Measurements from ENCODE around the gene TRAK1. TPM values are rescaled to one million over a fixed set of nuclear protein-coding genes. Genes with fewer than 3 reads are reported as not detected.

TRAK1 gene
- total and polyA plus RNA-seq, 2 of the 4 experiments (the other 2 are of a cell fraction): 25.6 to 28.1 TPM

- in situ Hi-C loops (cut with MboI; ENCODE audit: low sequenced_read_pairs): no loop called here
- H2BK15ac ChIP-seq (ENCODE audit: low read depth, low read length): no peak overlapping the region
- no peaks in the 10 kb centered on the region for H3K9me3 ChIP-seq (ENCODE audit: control insufficient read depth, insufficient read depth, low read length)
- H3K36me3 ChIP-seq (ENCODE audit: control insufficient read depth, insufficient read depth, low read length): no peaks in the 10 kb centered on the region
- TF ChIP-seq NFE2L2 (IDR thresholded peaks at IDR 0.05; ENCODE audit: low read depth, low read length) (no peak), MAFK (IDR thresholded peaks at IDR 0.05; ENCODE audit: low read depth, low read length) (no peak), CEBPB (IDR thresholded peaks at IDR 0.05; ENCODE audit: low read depth, low read length) (peak; percentile 98), POLR2A (IDR thresholded peaks at IDR 0.05; ENCODE audit: low read depth, low read length) (no peak), FOS (IDR thresholded peaks at IDR 0.05; ENCODE audit: low read depth, low read length) (no peak), USF2 (IDR thresholded peaks at IDR 0.05; ENCODE audit: low read depth, low read length) (no peak), BHLHE40 (IDR thresholded peaks at IDR 0.05; ENCODE audit: low read depth, low read length) (no peak; the same call in 1 of the 2 replicates), MXI1 (IDR thresholded peaks at IDR 0.05; ENCODE audit: borderline replicate concordance, low read depth, low read length) (no peak), RAD21 (IDR thresholded peaks at IDR 0.05; ENCODE audit: low read length) (no peak)
- 0 out of 2 replicates have a peak overlapping the region, but pooled peaks have one; percentile 33 for H3K14ac ChIP-seq (replicated peaks; ENCODE audit: low read depth, low read length)
- POLR2A ChIA-PET (ENCODE audit: unreplicated experiment): interaction anchor here (0.6 kb wide), 1 partner anchor 40 kb away, joined by 4 read pairs; no protein-coding TSS in a partner anchor
- no peak overlapping the region for H2AK5ac ChIP-seq (ENCODE audit: low read depth, low read length)
- H3K79me1 ChIP-seq (ENCODE audit: low read depth in 1 of 2, low read length in 2 of 2): peaks cover 22 to 67% of the 10 kb centered on the region in 2 experiments; a peak in 3 of 4 replicates
- no CpG with 5 or more reads among the region's 3 CpGs for WGBS, 2 experiments (ENCODE audit: extremely low coverage in 2 of 2, insufficient read length in 1 of 2)
- no TSS peak for BruUV-seq (replicated peaks)
- H3K23ac ChIP-seq (ENCODE audit: low read depth, low read length): no peak overlapping the region; the same call in 1 of the 2 replicates
- H4K5ac ChIP-seq (ENCODE audit: low read depth, low read length): peak overlapping the region; percentile 67
- DNase-seq (peak; percentile 85), ATAC-seq (ENCODE audit: low read depth) (peak; percentile 65)
- dilution Hi-C loops (cut with HindIII; ENCODE audit: low sequenced_read_pairs, unreplicated experiment): no loop called here
- H3K9ac ChIP-seq (ENCODE audit: low read depth, low read length): no peak overlapping the region
- H2AK9ac ChIP-seq (replicated peaks; ENCODE audit: low read depth, low read length, poor library complexity): no peak overlapping the region
- peak overlapping the region; percentile 81 for H2BK5ac ChIP-seq (ENCODE audit: low read depth, low read length, poor library complexity, severe bottlenecking)
- intact Hi-C loops (cut with micrococcal nuclease): loop anchor here (1.0 kb wide), 1 partner anchor 23 kb away; no protein-coding TSS in a partner anchor
- H4K91ac ChIP-seq (ENCODE audit: insufficient read depth, low read depth, low read length): no peak overlapping the region
- no peak overlapping the region for H3K4me3 ChIP-seq (ENCODE audit: insufficient read depth, low read depth, low read length)
- H4K20me1 ChIP-seq (ENCODE audit: insufficient read depth, low read length): 0 out of 2 replicates have a peak, but pooled peaks cover 3% of the 10 kb centered on the region
- peak overlapping the region; percentile 89 for H3K18ac ChIP-seq (ENCODE audit: low read depth, low read length)
- CTCF ChIA-PET: interaction anchor here (1.0 kb wide), 3 partner anchors 43 to 136 kb away, joined by 3 to 5 read pairs (median 3); no protein-coding TSS in a partner anchor
- H3K4me1 ChIP-seq (ENCODE audit: control insufficient read depth, insufficient read depth, low read length): peaks cover 26% of the 10 kb centered on the region
- H3K27me3 ChIP-seq (ENCODE audit: control insufficient read depth, insufficient read depth, low read length): no peaks in the 10 kb centered on the region
- H2BK120ac ChIP-seq (ENCODE audit: low read depth, low read length): peak overlapping the region; percentile 20; the same call in 1 of the 2 replicates
- peak overlapping the region in 1 of 2 experiments; percentile 44; a peak in 1 of 4 replicates for H4K8ac ChIP-seq (ENCODE audit: low read depth in 2 of 2, low read length in 2 of 2)
- peak overlapping the region; percentile 16; the same call in 1 of the 2 replicates for H2BK20ac ChIP-seq (ENCODE audit: low read depth, low read length)
- H3K9me1 ChIP-seq (ENCODE audit: insufficient read depth, low read length): peaks cover 32% of the 10 kb centered on the region
- H3K27ac ChIP-seq (ENCODE audit: insufficient read depth, low read length): peak overlapping the region; percentile 75; the same call in 1 of the 2 replicates
- 0 out of 2 replicates have a peak overlapping the region, but pooled peaks have one; percentile 10 for H3K4me2 ChIP-seq (ENCODE audit: low read depth, low read length)
- H3K56ac ChIP-seq (ENCODE audit: extremely low read depth, insufficient read depth, low read length): no peak overlapping the region
- H3K4ac ChIP-seq (ENCODE audit: low read depth, low read length): peak overlapping the region; percentile 33; the same call in 1 of the 2 replicates
- H2AFZ ChIP-seq (replicated peaks; ENCODE audit: low read length, poor library complexity): no peak overlapping the region
These were observed 35.9 kb upstream of the TRAK1 start for GRCh38 chr3:42055291-42055690.
